ENCODE data around the gene TMEM239. TPM values are rescaled to one million over a fixed set of nuclear protein-coding genes. Genes with fewer than 3 reads are reported as not detected.

Gene TMEM239
- total RNA-seq, 4 donors from 2014 or later = 2.8 TPM; not detected in 3

DNA sequence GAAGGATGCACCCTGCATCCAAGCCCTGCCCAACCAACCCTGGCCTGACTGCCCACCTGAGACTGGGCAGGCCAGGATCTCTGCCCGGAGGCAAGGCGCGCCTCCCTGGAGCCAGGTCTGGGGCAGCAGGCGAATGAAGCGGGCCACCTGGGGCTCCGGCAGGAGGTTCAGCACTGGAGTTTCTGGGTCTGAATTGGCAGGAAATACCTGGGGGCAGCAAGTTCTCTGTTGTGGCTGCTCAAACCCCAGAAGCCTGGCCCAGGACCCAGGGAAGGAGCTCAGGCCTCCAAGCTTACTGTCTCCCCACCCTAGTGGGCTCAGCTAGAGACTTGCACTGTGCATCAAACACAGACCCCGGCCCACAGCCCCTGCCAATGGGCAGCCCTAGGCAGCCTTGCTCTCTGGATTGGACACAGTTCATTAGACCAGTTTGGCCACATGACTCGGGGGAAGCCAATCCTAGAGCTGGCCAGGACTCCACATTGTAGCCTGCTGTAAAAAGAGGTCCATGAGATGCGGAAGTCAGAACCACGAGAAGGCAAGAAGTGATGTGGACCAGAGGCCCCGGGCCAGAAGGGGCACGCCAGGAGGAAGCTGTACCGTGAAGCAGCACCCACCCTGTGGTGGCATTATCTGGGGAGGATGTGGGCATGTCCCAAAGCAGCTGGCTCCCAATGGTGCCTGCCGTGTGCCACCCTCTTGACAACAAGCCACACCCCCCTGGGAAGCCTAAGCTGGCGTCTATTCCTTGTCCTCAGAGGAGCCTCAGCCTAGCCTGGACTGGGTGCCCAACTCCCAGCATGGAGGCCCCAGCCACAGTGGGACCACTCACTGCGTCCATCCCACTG is 18.8 kb upstream of the TMEM239 start:
- 80% methylated on average over 12 of the region's 16 CpGs for WGBS
- no peak overlapping the region for H3K27ac ChIP-seq
- no peak for DNase-seq (ENCODE audit: low spot score in 2 of 2)
- H3K4me1 ChIP-seq = peaks cover 24% of the 10 kb centered on the region
- TF ChIP-seq EP300 (IDR thresholded peaks at IDR 0.05) (no peak), POLR2A (IDR thresholded peaks at IDR 0.05) (no peak), POLR2AphosphoS5 (IDR thresholded peaks at IDR 0.05) (no peak), CTCF (IDR thresholded peaks at IDR 0.05) (no peak)
- no peaks in the 10 kb centered on the region for H3K36me3 ChIP-seq
- no peaks in the 10 kb centered on the region for H3K9me3 ChIP-seq
- H3K27me3 ChIP-seq = peaks cover 56% of the 10 kb centered on the region
- no peak overlapping the region for H3K4me3 ChIP-seq

GRCh38 chr20:2798095-2798805 is 17.9 kb upstream of the TMEM239 start:
- no peak for DNase-seq (ENCODE audit: low spot score in 2 of 2)
- no peak for TF ChIP-seq CTCF (IDR thresholded peaks at IDR 0.05)
- TF ChIP-seq POLR2A (IDR thresholded peaks at IDR 0.05) = no peak
- TF ChIP-seq POLR2AphosphoS5 (IDR thresholded peaks at IDR 0.05) = no peak
- TF ChIP-seq EP300 (IDR thresholded peaks at IDR 0.05) = no peak
- H3K4me1 ChIP-seq = peaks cover 24% of the 10 kb centered on the region
- peaks cover 59% of the 10 kb centered on the region for H3K27me3 ChIP-seq
- no peaks in the 10 kb centered on the region for H3K9me3 ChIP-seq
- no peak overlapping the region for H3K27ac ChIP-seq
- WGBS = 72% methylated on average over 17 of the region's 19 CpGs
- no peak overlapping the region for H3K4me3 ChIP-seq
- no peaks in the 10 kb centered on the region for H3K36me3 ChIP-seq

DNA sequence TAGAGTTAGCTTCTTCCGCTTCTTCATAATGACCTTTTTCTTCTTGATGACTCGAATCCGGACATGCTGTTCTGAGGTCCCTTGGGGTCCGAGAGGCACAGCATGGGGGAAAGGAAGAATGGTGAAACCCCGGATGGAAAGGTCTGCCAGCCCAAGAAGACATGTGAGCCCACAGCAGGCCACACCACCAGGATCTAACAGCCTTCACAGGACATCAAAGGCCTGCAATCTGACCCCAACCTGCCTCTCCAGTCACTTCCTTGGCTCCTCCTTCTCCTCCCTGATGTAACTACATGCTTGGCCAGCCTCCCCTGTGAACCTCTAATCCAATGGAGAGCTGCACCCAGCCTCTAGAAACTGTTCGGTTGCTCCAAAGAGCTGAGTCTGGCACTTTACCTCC is 17.4 kb upstream of the TMEM239 start:
- Histone ChIP-seq H3K9me3 (no peaks in the 10 kb centered on the region), H3K4me1 (peaks cover 24% of the 10 kb centered on the region), H3K4me3 (no peak overlapping the region), H3K36me3 (no peaks in the 10 kb centered on the region), H3K27ac (no peak overlapping the region), H3K27me3 (peaks cover 65% of the 10 kb centered on the region)
- TF ChIP-seq EP300 (IDR thresholded peaks at IDR 0.05) = no peak
- DNase-seq (ENCODE audit: low spot score in 2 of 2) = no peak
- WGBS = 71% methylated on average over 6 of the region's 6 CpGs

DNA sequence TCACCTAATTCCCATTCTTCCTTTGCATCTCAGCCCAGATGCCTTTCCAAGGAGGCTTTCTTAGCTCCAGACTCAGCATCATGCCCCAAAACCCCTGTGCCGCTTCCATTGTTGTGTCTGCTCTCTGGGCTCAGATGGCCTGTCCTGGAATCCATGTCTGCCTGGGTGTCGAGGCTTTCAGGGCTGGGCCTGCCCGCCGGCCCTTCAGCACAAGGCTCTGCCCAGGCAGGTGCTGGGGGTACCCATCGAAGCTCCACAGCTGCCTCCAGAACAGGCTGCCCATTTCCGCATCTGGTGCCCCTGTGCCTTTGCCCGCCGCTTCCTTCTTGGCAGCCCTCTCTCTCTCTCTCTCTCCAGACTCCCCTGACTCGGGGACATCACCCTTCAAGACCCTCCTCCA is 16.9 kb upstream of the TMEM239 start:
- H3K9me3 ChIP-seq = no peaks in the 10 kb centered on the region
- TF ChIP-seq POLR2A (IDR thresholded peaks at IDR 0.05) = no peak
- H3K27ac ChIP-seq = no peak overlapping the region
- peak overlapping the region; percentile 49 for H3K4me3 ChIP-seq
- no peaks in the 10 kb centered on the region for H3K36me3 ChIP-seq
- H3K27me3 ChIP-seq = peaks cover 70% of the 10 kb centered on the region
- DNase-seq (ENCODE audit: low spot score in 2 of 2) = no peak
- peaks cover 24% of the 10 kb centered on the region for H3K4me1 ChIP-seq
- 61% methylated on average over 9 of the region's 9 CpGs for WGBS

- Histone ChIP-seq H3K27ac (no peak overlapping the region), H3K4me1 (peaks cover 28% of the 10 kb centered on the region), H3K9me3 (no peaks in the 10 kb centered on the region), H3K4me3 (peak overlapping the region; percentile 49), H3K27me3 (peaks cover 76% of the 10 kb centered on the region), H3K36me3 (no peaks in the 10 kb centered on the region)
- no peak for TF ChIP-seq POLR2A (IDR thresholded peaks at IDR 0.05)
- no peak for TF ChIP-seq EP300 (IDR thresholded peaks at IDR 0.05)
- no peak for TF ChIP-seq POLR2AphosphoS5 (IDR thresholded peaks at IDR 0.05)
- TF ChIP-seq CTCF (IDR thresholded peaks at IDR 0.05) = no peak
- DNase-seq (ENCODE audit: low spot score in 2 of 2) = no peak
- 6% methylated on average over 33 of the region's 61 CpGs for WGBS
Measured at GRCh38 chr20:2799688-2800520, 16.3 kb upstream of the TMEM239 start.
